ENCODE data around the gene DUSP28. TPM values are rescaled to one million over a fixed set of nuclear protein-coding genes. Genes with fewer than 3 reads are reported as not detected.

Gene DUSP28
- total RNA-seq, 1 experiment from 2014 or later = 2.3 TPM

DNA sequence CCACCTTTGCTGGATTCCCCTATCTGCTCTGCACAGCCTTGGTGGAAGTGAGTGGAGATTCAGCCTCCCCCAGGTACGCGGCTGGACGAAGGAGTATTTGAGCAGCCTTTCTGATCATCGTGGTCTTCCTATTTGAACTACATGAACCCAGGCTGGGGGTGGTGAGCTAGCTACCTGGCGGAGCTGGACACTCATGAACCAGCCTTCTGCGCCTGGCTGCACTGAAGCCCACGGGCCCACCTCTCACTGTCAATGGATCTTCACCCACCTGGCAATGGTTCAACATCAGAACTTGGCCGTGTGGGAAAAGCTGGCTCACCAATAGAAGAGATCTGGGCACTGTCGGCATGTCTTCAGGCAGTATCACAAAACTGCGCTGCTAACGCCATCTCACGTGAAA lies 37.8 kb upstream of the DUSP28 start:
- H3K4me1 Mint-ChIP-seq = peaks cover 12% of the 10 kb centered on the region
- no peak overlapping the region for H3K4me3 Mint-ChIP-seq
- H3K27me3 Mint-ChIP-seq (ENCODE audit: low read depth) = peaks cover 42% of the 10 kb centered on the region
- H3K36me3 Mint-ChIP-seq = peaks cover 51% of the 10 kb centered on the region
- CTCF ChIA-PET = no interaction called here
- H3K27ac Mint-ChIP-seq = no peak overlapping the region
- no peak for TF ChIP-seq NR2C2 (CRISPR knock-in tag; IDR thresholded peaks at IDR 0.05)
- TF ChIP-seq JUN (CRISPR knock-in tag; IDR thresholded peaks at IDR 0.05) = no peak
- TF ChIP-seq, protein P1, sequence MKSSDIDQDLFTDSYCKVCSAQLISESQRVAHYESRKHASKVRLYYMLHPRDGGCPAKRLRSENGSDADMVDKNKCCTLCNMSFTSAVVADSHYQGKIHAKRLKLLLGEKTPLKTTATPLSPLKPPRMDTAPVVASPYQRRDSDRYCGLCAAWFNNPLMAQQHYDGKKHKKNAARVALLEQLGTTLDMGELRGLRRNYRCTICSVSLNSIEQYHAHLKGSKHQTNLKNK (CRISPR knock-in tag; IDR thresholded peaks at IDR 0.05) = no peak
- no peak for TF ChIP-seq EMX1 (CRISPR knock-in tag; IDR thresholded peaks at IDR 0.05)
- no peak for TF ChIP-seq ZNF263 (CRISPR knock-in tag; IDR thresholded peaks at IDR 0.05; ENCODE audit: low read depth)
- TF ChIP-seq, protein P2, sequence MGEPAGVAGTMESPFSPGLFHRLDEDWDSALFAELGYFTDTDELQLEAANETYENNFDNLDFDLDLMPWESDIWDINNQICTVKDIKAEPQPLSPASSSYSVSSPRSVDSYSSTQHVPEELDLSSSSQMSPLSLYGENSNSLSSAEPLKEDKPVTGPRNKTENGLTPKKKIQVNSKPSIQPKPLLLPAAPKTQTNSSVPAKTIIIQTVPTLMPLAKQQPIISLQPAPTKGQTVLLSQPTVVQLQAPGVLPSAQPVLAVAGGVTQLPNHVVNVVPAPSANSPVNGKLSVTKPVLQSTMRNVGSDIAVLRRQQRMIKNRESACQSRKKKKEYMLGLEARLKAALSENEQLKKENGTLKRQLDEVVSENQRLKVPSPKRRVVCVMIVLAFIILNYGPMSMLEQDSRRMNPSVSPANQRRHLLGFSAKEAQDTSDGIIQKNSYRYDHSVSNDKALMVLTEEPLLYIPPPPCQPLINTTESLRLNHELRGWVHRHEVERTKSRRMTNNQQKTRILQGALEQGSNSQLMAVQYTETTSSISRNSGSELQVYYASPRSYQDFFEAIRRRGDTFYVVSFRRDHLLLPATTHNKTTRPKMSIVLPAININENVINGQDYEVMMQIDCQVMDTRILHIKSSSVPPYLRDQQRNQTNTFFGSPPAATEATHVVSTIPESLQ (CRISPR knock-in tag; IDR thresholded peaks at IDR 0.05) = no peak
- TF ChIP-seq, protein P3, sequence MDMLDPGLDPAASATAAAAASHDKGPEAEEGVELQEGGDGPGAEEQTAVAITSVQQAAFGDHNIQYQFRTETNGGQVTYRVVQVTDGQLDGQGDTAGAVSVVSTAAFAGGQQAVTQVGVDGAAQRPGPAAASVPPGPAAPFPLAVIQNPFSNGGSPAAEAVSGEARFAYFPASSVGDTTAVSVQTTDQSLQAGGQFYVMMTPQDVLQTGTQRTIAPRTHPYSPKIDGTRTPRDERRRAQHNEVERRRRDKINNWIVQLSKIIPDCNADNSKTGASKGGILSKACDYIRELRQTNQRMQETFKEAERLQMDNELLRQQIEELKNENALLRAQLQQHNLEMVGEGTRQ (CRISPR knock-in tag; IDR thresholded peaks at IDR 0.05) = no peak
- TF ChIP-seq, protein P4, sequence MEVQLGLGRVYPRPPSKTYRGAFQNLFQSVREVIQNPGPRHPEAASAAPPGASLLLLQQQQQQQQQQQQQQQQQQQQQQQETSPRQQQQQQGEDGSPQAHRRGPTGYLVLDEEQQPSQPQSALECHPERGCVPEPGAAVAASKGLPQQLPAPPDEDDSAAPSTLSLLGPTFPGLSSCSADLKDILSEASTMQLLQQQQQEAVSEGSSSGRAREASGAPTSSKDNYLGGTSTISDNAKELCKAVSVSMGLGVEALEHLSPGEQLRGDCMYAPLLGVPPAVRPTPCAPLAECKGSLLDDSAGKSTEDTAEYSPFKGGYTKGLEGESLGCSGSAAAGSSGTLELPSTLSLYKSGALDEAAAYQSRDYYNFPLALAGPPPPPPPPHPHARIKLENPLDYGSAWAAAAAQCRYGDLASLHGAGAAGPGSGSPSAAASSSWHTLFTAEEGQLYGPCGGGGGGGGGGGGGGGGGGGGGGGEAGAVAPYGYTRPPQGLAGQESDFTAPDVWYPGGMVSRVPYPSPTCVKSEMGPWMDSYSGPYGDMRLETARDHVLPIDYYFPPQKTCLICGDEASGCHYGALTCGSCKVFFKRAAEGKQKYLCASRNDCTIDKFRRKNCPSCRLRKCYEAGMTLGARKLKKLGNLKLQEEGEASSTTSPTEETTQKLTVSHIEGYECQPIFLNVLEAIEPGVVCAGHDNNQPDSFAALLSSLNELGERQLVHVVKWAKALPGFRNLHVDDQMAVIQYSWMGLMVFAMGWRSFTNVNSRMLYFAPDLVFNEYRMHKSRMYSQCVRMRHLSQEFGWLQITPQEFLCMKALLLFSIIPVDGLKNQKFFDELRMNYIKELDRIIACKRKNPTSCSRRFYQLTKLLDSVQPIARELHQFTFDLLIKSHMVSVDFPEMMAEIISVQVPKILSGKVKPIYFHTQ (CRISPR knock-in tag; IDR thresholded peaks at IDR 0.05) = no peak
- no peak for TF ChIP-seq TEAD1 (CRISPR knock-in tag; IDR thresholded peaks at IDR 0.05)
- no peak for TF ChIP-seq ZNF423 (CRISPR knock-in tag; IDR thresholded peaks at IDR 0.05)
- TF ChIP-seq, protein P5, sequence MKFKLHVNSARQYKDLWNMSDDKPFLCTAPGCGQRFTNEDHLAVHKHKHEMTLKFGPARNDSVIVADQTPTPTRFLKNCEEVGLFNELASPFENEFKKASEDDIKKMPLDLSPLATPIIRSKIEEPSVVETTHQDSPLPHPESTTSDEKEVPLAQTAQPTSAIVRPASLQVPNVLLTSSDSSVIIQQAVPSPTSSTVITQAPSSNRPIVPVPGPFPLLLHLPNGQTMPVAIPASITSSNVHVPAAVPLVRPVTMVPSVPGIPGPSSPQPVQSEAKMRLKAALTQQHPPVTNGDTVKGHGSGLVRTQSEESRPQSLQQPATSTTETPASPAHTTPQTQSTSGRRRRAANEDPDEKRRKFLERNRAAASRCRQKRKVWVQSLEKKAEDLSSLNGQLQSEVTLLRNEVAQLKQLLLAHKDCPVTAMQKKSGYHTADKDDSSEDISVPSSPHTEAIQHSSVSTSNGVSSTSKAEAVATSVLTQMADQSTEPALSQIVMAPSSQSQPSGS (CRISPR knock-in tag; IDR thresholded peaks at IDR 0.05; ENCODE audit: borderline replicate concordance, low read depth) = no peak
- TF ChIP-seq ZBTB21 (CRISPR knock-in tag; IDR thresholded peaks at IDR 0.05; ENCODE audit: borderline replicate concordance) = no peak
- TF ChIP-seq, protein P6, sequence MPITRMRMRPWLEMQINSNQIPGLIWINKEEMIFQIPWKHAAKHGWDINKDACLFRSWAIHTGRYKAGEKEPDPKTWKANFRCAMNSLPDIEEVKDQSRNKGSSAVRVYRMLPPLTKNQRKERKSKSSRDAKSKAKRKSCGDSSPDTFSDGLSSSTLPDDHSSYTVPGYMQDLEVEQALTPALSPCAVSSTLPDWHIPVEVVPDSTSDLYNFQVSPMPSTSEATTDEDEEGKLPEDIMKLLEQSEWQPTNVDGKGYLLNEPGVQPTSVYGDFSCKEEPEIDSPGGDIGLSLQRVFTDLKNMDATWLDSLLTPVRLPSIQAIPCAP (CRISPR knock-in tag; IDR thresholded peaks at IDR 0.05) = no peak
- TF ChIP-seq FOXK1 (CRISPR knock-in tag; IDR thresholded peaks at IDR 0.05) = no peak
- TF ChIP-seq FOXP1 (CRISPR knock-in tag; IDR thresholded peaks at IDR 0.05; ENCODE audit: borderline replicate concordance) = no peak
- no peak for TF ChIP-seq KAT7 (CRISPR knock-in tag; IDR thresholded peaks at IDR 0.05; ENCODE audit: borderline replicate concordance)
- DNase-seq (ENCODE audit: low spot score) = no peak
- ATAC-seq = no peak
- peaks cover 52% of the 10 kb centered on the region for H3K9me3 Mint-ChIP-seq
- POLR2A ChIA-PET = no interaction called here

DNA sequence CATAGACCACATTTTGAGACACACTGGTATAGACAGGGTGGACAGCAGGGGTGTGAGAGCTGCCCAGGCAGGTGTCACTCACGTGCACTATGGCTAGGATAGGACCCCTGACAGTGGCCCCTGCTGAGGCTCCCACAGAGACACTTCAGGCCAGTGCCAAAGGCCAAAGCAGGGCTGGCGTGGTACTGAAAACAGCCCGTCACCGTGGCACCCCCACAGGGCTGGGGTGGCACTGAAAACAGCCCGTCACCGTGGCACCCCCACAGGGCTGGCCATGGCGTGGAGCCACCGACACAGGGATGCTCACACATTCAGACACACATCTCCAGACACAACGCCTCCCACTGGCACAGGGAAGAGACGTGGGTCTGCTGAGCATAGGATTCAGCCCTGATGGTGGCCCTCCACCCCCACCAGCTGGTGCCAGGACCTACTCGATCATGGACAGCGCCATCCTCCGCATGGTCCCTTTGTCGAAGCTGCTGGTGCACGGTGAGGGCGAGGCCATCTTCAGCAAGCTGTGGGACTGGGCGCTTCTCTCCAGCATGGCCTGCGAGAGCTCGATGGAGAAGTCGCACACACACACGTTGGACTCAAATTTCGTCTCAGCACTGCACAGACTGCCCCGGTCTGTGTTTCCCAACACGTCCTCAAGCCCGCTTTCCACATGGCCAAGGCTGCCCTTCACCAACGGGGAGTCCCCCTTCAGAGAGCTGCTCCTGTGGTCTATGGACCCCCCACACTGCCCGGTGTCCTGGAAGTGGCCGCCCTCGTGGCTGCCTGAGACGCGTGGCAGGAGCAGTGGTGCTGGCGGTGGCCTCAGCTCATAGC lies 36.5 kb upstream of the DUSP28 start:
- ATAC-seq (no peak), DNase-seq (ENCODE audit: low spot score) (no peak)
- peaks cover 58% of the 10 kb centered on the region for H3K36me3 Mint-ChIP-seq
- H3K4me1 Mint-ChIP-seq = peaks cover 12% of the 10 kb centered on the region
- H3K27ac Mint-ChIP-seq = no peak overlapping the region
- ChIA-PET CTCF (interaction anchor here (1.6 kb wide), 1 partner anchor 10 kb away, joined by 7 read pairs; no protein-coding TSS in a partner anchor), POLR2A (interaction anchor here (0.6 kb wide), 1 partner anchor 182 kb away, joined by 3 read pairs; no protein-coding TSS in a partner anchor)
- TF ChIP-seq FOXK1 (CRISPR knock-in tag; IDR thresholded peaks at IDR 0.05) (no peak), TP53 (CRISPR knock-in tag; IDR thresholded peaks at IDR 0.05) (no peak), PRRX2 (CRISPR knock-in tag; IDR thresholded peaks at IDR 0.05) (no peak)
- TF ChIP-seq, protein P7, sequence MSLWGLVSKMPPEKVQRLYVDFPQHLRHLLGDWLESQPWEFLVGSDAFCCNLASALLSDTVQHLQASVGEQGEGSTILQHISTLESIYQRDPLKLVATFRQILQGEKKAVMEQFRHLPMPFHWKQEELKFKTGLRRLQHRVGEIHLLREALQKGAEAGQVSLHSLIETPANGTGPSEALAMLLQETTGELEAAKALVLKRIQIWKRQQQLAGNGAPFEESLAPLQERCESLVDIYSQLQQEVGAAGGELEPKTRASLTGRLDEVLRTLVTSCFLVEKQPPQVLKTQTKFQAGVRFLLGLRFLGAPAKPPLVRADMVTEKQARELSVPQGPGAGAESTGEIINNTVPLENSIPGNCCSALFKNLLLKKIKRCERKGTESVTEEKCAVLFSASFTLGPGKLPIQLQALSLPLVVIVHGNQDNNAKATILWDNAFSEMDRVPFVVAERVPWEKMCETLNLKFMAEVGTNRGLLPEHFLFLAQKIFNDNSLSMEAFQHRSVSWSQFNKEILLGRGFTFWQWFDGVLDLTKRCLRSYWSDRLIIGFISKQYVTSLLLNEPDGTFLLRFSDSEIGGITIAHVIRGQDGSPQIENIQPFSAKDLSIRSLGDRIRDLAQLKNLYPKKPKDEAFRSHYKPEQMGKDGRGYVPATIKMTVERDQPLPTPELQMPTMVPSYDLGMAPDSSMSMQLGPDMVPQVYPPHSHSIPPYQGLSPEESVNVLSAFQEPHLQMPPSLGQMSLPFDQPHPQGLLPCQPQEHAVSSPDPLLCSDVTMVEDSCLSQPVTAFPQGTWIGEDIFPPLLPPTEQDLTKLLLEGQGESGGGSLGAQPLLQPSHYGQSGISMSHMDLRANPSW (CRISPR knock-in tag; conservative IDR thresholded peaks at IDR 0.05; ENCODE audit: low read depth) = no peak
- TF ChIP-seq, protein P8, sequence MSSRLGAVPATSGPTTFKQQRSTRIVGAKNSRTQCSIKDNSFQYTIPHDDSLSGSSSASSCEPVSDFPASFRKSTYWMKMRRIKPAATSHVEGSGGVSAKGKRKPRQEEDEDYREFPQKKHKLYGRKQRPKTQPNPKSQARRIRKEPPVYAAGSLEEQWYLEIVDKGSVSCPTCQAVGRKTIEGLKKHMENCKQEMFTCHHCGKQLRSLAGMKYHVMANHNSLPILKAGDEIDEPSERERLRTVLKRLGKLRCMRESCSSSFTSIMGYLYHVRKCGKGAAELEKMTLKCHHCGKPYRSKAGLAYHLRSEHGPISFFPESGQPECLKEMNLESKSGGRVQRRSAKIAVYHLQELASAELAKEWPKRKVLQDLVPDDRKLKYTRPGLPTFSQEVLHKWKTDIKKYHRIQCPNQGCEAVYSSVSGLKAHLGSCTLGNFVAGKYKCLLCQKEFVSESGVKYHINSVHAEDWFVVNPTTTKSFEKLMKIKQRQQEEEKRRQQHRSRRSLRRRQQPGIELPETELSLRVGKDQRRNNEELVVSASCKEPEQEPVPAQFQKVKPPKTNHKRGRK (CRISPR knock-in tag; IDR thresholded peaks at IDR 0.05; ENCODE audit: borderline replicate concordance) = no peak
- TF ChIP-seq, protein P9, sequence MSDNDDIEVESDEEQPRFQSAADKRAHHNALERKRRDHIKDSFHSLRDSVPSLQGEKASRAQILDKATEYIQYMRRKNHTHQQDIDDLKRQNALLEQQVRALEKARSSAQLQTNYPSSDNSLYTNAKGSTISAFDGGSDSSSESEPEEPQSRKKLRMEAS (CRISPR knock-in tag; IDR thresholded peaks at IDR 0.05) = no peak
- peaks cover 60% of the 10 kb centered on the region for H3K9me3 Mint-ChIP-seq
- H3K27me3 Mint-ChIP-seq (ENCODE audit: low read depth) = peaks cover 31% of the 10 kb centered on the region
- H3K4me3 Mint-ChIP-seq = no peak overlapping the region

Data from WTC11 (cell line).